Esophagus muscularis mucosa (tissue), 3 donors: ENCODE data around the gene CYTH1.

Experiments
- CTCF ChIP-seq, 3 experiments: fragments of 200-600 bp in 2 of 3; fragments of 450-650 bp in 1 of 3; sonication (generic) in 2 of 3; IDR thresholded peaks; one replicate each; pipeline ENCODE4 v1.5.1; 2017 to 2019; ENCODE audit warnings: antibody characterized with exemption in 3 of 3, mild to moderate bottlenecking in 2 of 3, moderate library complexity in 1 of 3
- POLR2A ChIP-seq: fragments of 450-650 bp; IDR thresholded peaks from one replicate; pipeline ENCODE4 v1.6.1; 2017; ENCODE audit warnings: antibody characterized with exemption, moderate library complexity, mild to moderate bottlenecking, low read depth
- POLR2AphosphoS5 ChIP-seq, 2 donors: sonication (generic); formaldehyde crosslinking; IDR thresholded peaks; one replicate each; pipeline ENCODE4 v1.6.1; 2017; ENCODE audit warnings: antibody characterized with exemption in 2 of 2

- TF ChIP-seq CTCF (IDR thresholded peaks at IDR 0.05) (no peak), POLR2AphosphoS5 (IDR thresholded peaks at IDR 0.05) (no peak), POLR2A (no peak)
Measured at GRCh38 chr17:78648293-78648692, 133.8 kb downstream of the CYTH1 start.
